ENCODE measurements around the gene TTC6. TPM values are rescaled to one million over a fixed set of nuclear protein-coding genes. Genes with fewer than 3 reads are reported as not detected.

TTC6 gene
- total RNA-seq, 1 donor from 2014 or later: not detected

- no peak overlapping the region for H3K9ac ChIP-seq (ENCODE audit: low read length)
- H3K27me3 Mint-ChIP-seq (ENCODE audit: low read depth, unreplicated experiment): no peaks in the 10 kb centered on the region
- H3K4me1 Mint-ChIP-seq (ENCODE audit: low read depth, unreplicated experiment): peaks cover 1% of the 10 kb centered on the region
- no peak for DNase-seq (ENCODE audit: low read depth)
- no peak overlapping the region for H3K4me3 ChIP-seq (ENCODE audit: insufficient read depth, low read depth, low read length)
- H3K27ac Mint-ChIP-seq (ENCODE audit: unreplicated experiment): no peak overlapping the region
- H3K27me3 ChIP-seq (ENCODE audit: insufficient read depth, low read length): no peaks in the 10 kb centered on the region
- H3K27ac ChIP-seq (ENCODE audit: low read depth, low read length): no peak overlapping the region
- no peak for TF ChIP-seq CTCF (IDR thresholded peaks at IDR 0.05; ENCODE audit: insufficient read depth, low read depth, low read length)
- H3K4me2 ChIP-seq (ENCODE audit: low read length): no peak overlapping the region
- H3K4me1 ChIP-seq (ENCODE audit: insufficient read depth, low read length): peaks cover 3% of the 10 kb centered on the region
- no peak overlapping the region for H3K4me3 Mint-ChIP-seq (ENCODE audit: unreplicated experiment)
- peaks cover 12% of the 10 kb centered on the region for H3K9me3 Mint-ChIP-seq (ENCODE audit: unreplicated experiment)
- FAIRE-seq: no peak
- peaks cover 3% of the 10 kb centered on the region for H3K36me3 Mint-ChIP-seq (ENCODE audit: low read depth, unreplicated experiment)
- H3K79me2 ChIP-seq (ENCODE audit: insufficient read depth, low read length): no peaks in the 10 kb centered on the region
- no peak overlapping the region for H2AFZ ChIP-seq (ENCODE audit: low read depth, low read length)
- no peaks in the 10 kb centered on the region for H3K36me3 ChIP-seq (ENCODE audit: insufficient read depth, low read length)
- H3K9me3 ChIP-seq (ENCODE audit: insufficient read depth, low read depth, low read length): no peaks in the 10 kb centered on the region
- no peaks in the 10 kb centered on the region for H4K20me1 ChIP-seq (ENCODE audit: insufficient read depth, low read length)
Measured at GRCh38 chr14:37558740-37559139, 36.7 kb upstream of the TTC6 start.

- Histone ChIP-seq H3K9me3 (ENCODE audit: insufficient read depth, low read depth, low read length) (no peaks in the 10 kb centered on the region), H3K27me3 (ENCODE audit: insufficient read depth, low read length) (no peaks in the 10 kb centered on the region), H3K27ac (ENCODE audit: low read depth, low read length) (no peak overlapping the region), H3K9ac (ENCODE audit: low read length) (no peak overlapping the region), H4K20me1 (ENCODE audit: insufficient read depth, low read length) (no peaks in the 10 kb centered on the region), H3K4me2 (ENCODE audit: low read length) (no peak overlapping the region), H3K4me3 (ENCODE audit: insufficient read depth, low read depth, low read length) (no peak overlapping the region), H3K4me1 (ENCODE audit: insufficient read depth, low read length) (peaks cover 3% of the 10 kb centered on the region), H3K79me2 (ENCODE audit: insufficient read depth, low read length) (no peaks in the 10 kb centered on the region), H2AFZ (ENCODE audit: low read depth, low read length) (no peak overlapping the region), H3K36me3 (ENCODE audit: insufficient read depth, low read length) (no peaks in the 10 kb centered on the region)
- TF ChIP-seq EZH2 (IDR thresholded peaks at IDR 0.05; ENCODE audit: insufficient read depth, low read length): no peak
- H3K4me3 Mint-ChIP-seq (ENCODE audit: unreplicated experiment): no peak overlapping the region
- FAIRE-seq (no peak), DNase-seq (ENCODE audit: low read depth) (peak; percentile 64)
- peaks cover 1% of the 10 kb centered on the region for H3K4me1 Mint-ChIP-seq (ENCODE audit: low read depth, unreplicated experiment)
- H3K36me3 Mint-ChIP-seq (ENCODE audit: low read depth, unreplicated experiment): peaks cover 3% of the 10 kb centered on the region
- no peak overlapping the region for H3K27ac Mint-ChIP-seq (ENCODE audit: unreplicated experiment)
- peaks cover 6% of the 10 kb centered on the region for H3K9me3 Mint-ChIP-seq (ENCODE audit: unreplicated experiment)
- no peaks in the 10 kb centered on the region for H3K27me3 Mint-ChIP-seq (ENCODE audit: low read depth, unreplicated experiment)
Measured at GRCh38 chr14:37559386-37559785, 36.0 kb upstream of the TTC6 start.

GRCh38 chr14:37563189-37563588 is 32.2 kb upstream of the TTC6 start:
- Histone ChIP-seq H3K36me3 (ENCODE audit: insufficient read depth, low read length) (no peaks in the 10 kb centered on the region), H4K20me1 (ENCODE audit: insufficient read depth, low read length) (no peaks in the 10 kb centered on the region), H3K9me3 (ENCODE audit: insufficient read depth, low read depth, low read length) (no peaks in the 10 kb centered on the region), H3K79me2 (ENCODE audit: insufficient read depth, low read length) (no peaks in the 10 kb centered on the region), H3K27ac (ENCODE audit: low read depth, low read length) (no peak overlapping the region), H3K4me1 (ENCODE audit: insufficient read depth, low read length) (peaks cover 3% of the 10 kb centered on the region), H3K9ac (ENCODE audit: low read length) (no peak overlapping the region), H3K4me2 (ENCODE audit: low read length) (no peak overlapping the region), H2AFZ (ENCODE audit: low read depth, low read length) (no peak overlapping the region), H3K27me3 (ENCODE audit: insufficient read depth, low read length) (no peaks in the 10 kb centered on the region), H3K4me3 (ENCODE audit: insufficient read depth, low read depth, low read length) (no peak overlapping the region)
- FAIRE-seq (no peak), DNase-seq (ENCODE audit: low read depth) (no peak)
- H3K9me3 Mint-ChIP-seq (ENCODE audit: unreplicated experiment): no peaks in the 10 kb centered on the region
- H3K4me1 Mint-ChIP-seq (ENCODE audit: low read depth, unreplicated experiment): peaks cover 1% of the 10 kb centered on the region
- H3K27me3 Mint-ChIP-seq (ENCODE audit: low read depth, unreplicated experiment): no peaks in the 10 kb centered on the region
- H3K27ac Mint-ChIP-seq (ENCODE audit: unreplicated experiment): no peak overlapping the region
- no peaks in the 10 kb centered on the region for H3K36me3 Mint-ChIP-seq (ENCODE audit: low read depth, unreplicated experiment)
- H3K4me3 Mint-ChIP-seq (ENCODE audit: unreplicated experiment): no peak overlapping the region
- TF ChIP-seq CTCF (IDR thresholded peaks at IDR 0.05; ENCODE audit: insufficient read depth, low read depth, low read length): no peak
- TF ChIP-seq EZH2 (IDR thresholded peaks at IDR 0.05; ENCODE audit: insufficient read depth, low read length): no peak

Data from astrocyte (in vitro differentiated cells and primary cell).